Stimulated activated CD8-positive, alpha-beta memory T cell treated with anti-CD3 and anti-CD28 coated beads, Interleukin-15, amount 100 ng/mL, for 48 hours (primary cell): ENCODE data around the gene IRF8.
"Not testable (repeated sequence)": the region's sequence is repeated elsewhere in the genome, so short reads cannot be mapped to it uniquely, and the experiment has no call there.

ENCODE experiments used
- DNase-seq, 2 donors: peaks; one replicate each; pipeline ENCODE4 v3.0.0-alpha.2; 2020; ENCODE audit warnings: low read depth in 2 of 2

The IRF8 gene

GRCh38 chr16:85892760-85893159, 6.2 kb upstream of the IRF8 start:
- DNase-seq = no peak

GRCh38 chr16:85894266-85894665, 4.7 kb upstream of the IRF8 start:
- no peak for DNase-seq

- no peak for DNase-seq
Observed at GRCh38 chr16:85897382-85897781, 1.6 kb upstream of the IRF8 start.

GRCh38 chr16:85899444-85899843, 482 bp downstream of the IRF8 start:
- no peak for DNase-seq

- DNase-seq = no peak
Observed at GRCh38 chr16:85900027-85900792, 1.2 kb downstream of the IRF8 start.

GRCh38 chr16:85901110-85901509, 2.1 kb downstream of the IRF8 start:
- DNase-seq = no peak

GRCh38 chr16:85901773-85902365, 2.9 kb downstream of the IRF8 start:
- DNase-seq = no peak

- DNase-seq = peak; percentile 43 to 69
Observed at GRCh38 chr16:85902366-85903155, 3.6 kb downstream of the IRF8 start.

GRCh38 chr16:85903559-85903958, 4.6 kb downstream of the IRF8 start:
- no peak for DNase-seq

- no peak for DNase-seq
Observed at GRCh38 chr16:85905110-85906095, 6.4 kb downstream of the IRF8 start.

- no peak for DNase-seq
Observed at GRCh38 chr16:85906349-85906748, 7.4 kb downstream of the IRF8 start.

GRCh38 chr16:85907231-85907630, 8.3 kb downstream of the IRF8 start:
- not testable (repeated sequence) for DNase-seq

GRCh38 chr16:85908444-85908843, 9.5 kb downstream of the IRF8 start:
- DNase-seq = no peak

GRCh38 chr16:85908889-85909589, 10.1 kb downstream of the IRF8 start:
- DNase-seq = no peak

- no peak for DNase-seq
Observed at GRCh38 chr16:85909932-85910853, 11.2 kb downstream of the IRF8 start.

- DNase-seq = no peak
Observed at GRCh38 chr16:85910854-85911247, 11.9 kb downstream of the IRF8 start.

- DNase-seq = no peak
Observed at GRCh38 chr16:85911251-85911930, 12.4 kb downstream of the IRF8 start.

GRCh38 chr16:85912211-85912974, 13.4 kb downstream of the IRF8 start:
- DNase-seq = no peak
